SU-DHL-6 (cell line): Measurements from ENCODE around the gene WNT10A.

Experiments used
- H2AFZ ChIP-seq: fragments of 200-600 bp; sonication (generic); 2 replicates; pipeline ENCODE4 v1.6.1; 2014; ENCODE audit warnings: low read depth, mild to moderate bottlenecking, moderate library complexity, mixed read lengths, antibody characterized with exemption, low read length; ENCODE audit not compliant: severe bottlenecking
- H3F3A ChIP-seq: fragments of 200-600 bp; shearing (Covaris generic); 2 replicates; pipeline ENCODE4 v1.6.0; 2016; ENCODE audit warnings: antibody characterized with exemption, mild to moderate bottlenecking; ENCODE audit not compliant: insufficient read depth
- H3K27ac ChIP-seq: fragments of 200-600 bp; sonication (generic); 2 replicates; pipeline ENCODE4 v1.5.1; 2016; ENCODE audit warnings: low read depth, mild to moderate bottlenecking, low read length, moderate library complexity, mixed read lengths
- H3K27me3 ChIP-seq: fragments of 200-600 bp; sonication (generic), shearing (Covaris generic); 2 replicates; pipeline ENCODE4 v1.6.0; 2014; ENCODE audit warnings: mild to moderate bottlenecking, low read length
- H3K36me3 ChIP-seq: fragments of 200-600 bp; sonication (generic); 2 replicates; pipeline ENCODE4 v1.6.1; 2014; ENCODE audit warnings: mild to moderate bottlenecking, low read length, mixed read lengths
- H3K4me2 ChIP-seq: fragments of 300-600, 200-600 bp; shearing (Covaris generic), sonication (generic); 2 replicates; pipeline ENCODE4 v1.6.0; 2014; ENCODE audit warnings: low read length, low read depth, mild to moderate bottlenecking; ENCODE audit not compliant: poor library complexity, severe bottlenecking
- H3K4me3 ChIP-seq: fragments of 200-600 bp; sonication (generic); 2 replicates; pipeline ENCODE4 v1.5.1; 2014; ENCODE audit warnings: antibody characterized with exemption, low read length, mild to moderate bottlenecking, mixed read lengths; ENCODE audit not compliant: insufficient read depth, poor library complexity, severe bottlenecking
- H3K79me2 ChIP-seq: fragments of 200-600 bp; sonication (generic); 2 replicates; pipeline ENCODE4 v1.6.1; 2014; ENCODE audit warnings: mild to moderate bottlenecking, low read length, moderate library complexity; ENCODE audit not compliant: insufficient read depth
- H3K9ac ChIP-seq: fragments of 200-600 bp; sonication (generic); 2 replicates; pipeline ENCODE4 v1.7.0; 2014; ENCODE audit warnings: mild to moderate bottlenecking, low read length
- H3K9me2 ChIP-seq: fragments of 200-600 bp; sonication (generic); replicated peaks from 2 replicates; pipeline ENCODE4 v1.6.1; 2014; ENCODE audit warnings: low read length; ENCODE audit not compliant: insufficient read depth
- H3K9me3 ChIP-seq: fragments of 200-600 bp; sonication (generic); 2 replicates; pipeline ENCODE4 v1.6.1; 2014; ENCODE audit warnings: low read length, mixed read lengths; ENCODE audit not compliant: insufficient read depth
- H4K20me1 ChIP-seq: fragments of 200-600 bp; sonication (generic); 2 replicates; pipeline ENCODE4 v1.6.1; 2014; ENCODE audit warnings: low read depth, mild to moderate bottlenecking, antibody characterized with exemption, low read length, moderate library complexity, mixed read lengths
- CTCF ChIP-seq: fragments of 200-600 bp; sonication (generic); IDR thresholded peaks from one replicate; pipeline ENCODE4 v1.5.1; 2017; ENCODE audit warnings: antibody characterized with exemption, mild to moderate bottlenecking, low read length, moderate library complexity; ENCODE audit not compliant: insufficient read depth, poor library complexity, severe bottlenecking
- EZH2phosphoT487 ChIP-seq: fragments of 200-600 bp; sonication (generic), shearing (Covaris generic); conservative IDR thresholded peaks from 2 replicates; pipeline ENCODE4 v1.6.1; 2018; ENCODE audit warnings: mild to moderate bottlenecking, antibody characterized with exemption, low read length, moderate library complexity, mixed read lengths

Gene WNT10A

GRCh38 chr2:218867900-218868299 is 12.8 kb upstream of the WNT10A start:
- no peak overlapping the region for H3K9ac ChIP-seq
- H3K4me3 ChIP-seq: no peak overlapping the region
- no peaks in the 10 kb centered on the region for H3K79me2 ChIP-seq
- no peaks in the 10 kb centered on the region for H3F3A ChIP-seq
- TF ChIP-seq EZH2phosphoT487 (no peak), CTCF (no peak)
- H3K27ac ChIP-seq: no peak overlapping the region
- no peaks in the 10 kb centered on the region for H3K36me3 ChIP-seq
- H4K20me1 ChIP-seq: no peaks in the 10 kb centered on the region
- no peak overlapping the region for H3K4me2 ChIP-seq
- H3K9me3 ChIP-seq: no peaks in the 10 kb centered on the region
- no peaks in the 10 kb centered on the region for H3K9me2 ChIP-seq
- no peak overlapping the region for H2AFZ ChIP-seq
- H3K27me3 ChIP-seq: no peaks in the 10 kb centered on the region

- no peaks in the 10 kb centered on the region for H3K79me2 ChIP-seq
- H2AFZ ChIP-seq: no peak overlapping the region
- H3K9me3 ChIP-seq: no peaks in the 10 kb centered on the region
- TF ChIP-seq CTCF: no peak
- TF ChIP-seq EZH2phosphoT487: no peak
- no peak overlapping the region for H3K9ac ChIP-seq
- no peak overlapping the region for H3K4me3 ChIP-seq
- H3K27me3 ChIP-seq: no peaks in the 10 kb centered on the region
- H4K20me1 ChIP-seq: no peaks in the 10 kb centered on the region
- H3K9me2 ChIP-seq: no peaks in the 10 kb centered on the region
- H3K4me2 ChIP-seq: no peak overlapping the region
- H3K36me3 ChIP-seq: no peaks in the 10 kb centered on the region
- H3F3A ChIP-seq: no peaks in the 10 kb centered on the region
- H3K27ac ChIP-seq: no peak overlapping the region
Observed at GRCh38 chr2:218869064-218869463, 11.6 kb upstream of the WNT10A start.

DNA sequence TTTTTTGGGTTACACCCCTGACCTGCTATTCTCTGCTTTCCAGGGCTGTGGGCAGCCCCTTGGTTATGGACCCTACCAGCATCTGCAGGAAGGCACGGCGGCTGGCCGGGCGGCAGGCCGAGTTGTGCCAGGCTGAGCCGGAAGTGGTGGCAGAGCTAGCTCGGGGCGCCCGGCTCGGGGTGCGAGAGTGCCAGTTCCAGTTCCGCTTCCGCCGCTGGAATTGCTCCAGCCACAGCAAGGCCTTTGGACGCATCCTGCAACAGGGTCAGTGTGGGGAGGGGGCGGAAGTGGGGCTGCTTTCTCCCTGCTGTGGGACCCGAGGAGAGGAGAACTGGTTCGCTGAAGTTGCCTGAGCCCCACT is 9.7 kb upstream of the WNT10A start:
- TF ChIP-seq CTCF (no peak), EZH2phosphoT487 (no peak)
- Histone ChIP-seq H3K79me2 (no peaks in the 10 kb centered on the region), H3K4me2 (peak overlapping the region; percentile 52), H3K36me3 (no peaks in the 10 kb centered on the region), H3K9me2 (no peaks in the 10 kb centered on the region), H3K4me3 (peak overlapping the region; percentile 30), H3K9me3 (no peaks in the 10 kb centered on the region), H2AFZ (peak overlapping the region; percentile 49), H4K20me1 (no peaks in the 10 kb centered on the region), H3F3A (no peaks in the 10 kb centered on the region), H3K27me3 (no peaks in the 10 kb centered on the region), H3K9ac (peak overlapping the region; percentile 48), H3K27ac (no peak overlapping the region)
